Neuronal stem cell (in vitro differentiated cells): ENCODE measurements around the gene RERG. TPM values are rescaled to one million over a fixed set of nuclear protein-coding genes. Genes with fewer than 3 reads are reported as not detected.

ENCODE experiments used
- DNase-seq: peaks from one replicate; pipeline ENCODE4 v3.0.0-alpha.2; 2013; ENCODE audit warnings: low spot score
- H2AFZ ChIP-seq: one replicate; pipeline ENCODE4 v1.6.1; 2013; ENCODE audit warnings: mild to moderate bottlenecking, low read length, inconsistent platforms
- H2AK5ac ChIP-seq: 2 replicates; pipeline ENCODE4 v1.6.1; 2013; ENCODE audit warnings: low read depth, mild to moderate bottlenecking, inconsistent platforms, low read length, moderate library complexity, mixed read lengths
- H2BK120ac ChIP-seq: 2 replicates; pipeline ENCODE4 v1.6.1; 2013; ENCODE audit warnings: low read depth, mild to moderate bottlenecking, inconsistent platforms, low read length, moderate library complexity, mixed read lengths
- H2BK12ac ChIP-seq: one replicate; pipeline ENCODE4 v1.6.1; 2013; ENCODE audit warnings: low read length, inconsistent platforms
- H2BK15ac ChIP-seq: 2 replicates; pipeline ENCODE4 v1.6.1; 2013; ENCODE audit warnings: mild to moderate bottlenecking, low read length, inconsistent platforms, mixed read lengths
- H2BK5ac ChIP-seq: one replicate; pipeline ENCODE4 v1.6.1; 2013; ENCODE audit warnings: inconsistent platforms, mild to moderate bottlenecking, low read length, moderate library complexity
- H3K14ac ChIP-seq: one replicate; pipeline ENCODE4 v1.6.1; 2013; ENCODE audit warnings: low read length, inconsistent platforms
- H3K18ac ChIP-seq: 2 replicates; pipeline ENCODE4 v1.6.1; 2013; ENCODE audit warnings: low read length, inconsistent platforms
- H3K23ac ChIP-seq: 2 replicates; pipeline ENCODE4 v1.6.1; 2013; ENCODE audit warnings: low read depth, mild to moderate bottlenecking, mixed read lengths, low read length, inconsistent platforms; ENCODE audit not compliant: poor library complexity
- H3K27ac ChIP-seq: replicated peaks from 3 replicates; pipeline ENCODE4 v1.5.1; 2013; ENCODE audit warnings: low read length, inconsistent platforms
- H3K27me3 ChIP-seq, 3 experiments: 2 replicates each; pipeline ENCODE4 v1.6.1; 2013; ENCODE audit warnings: low read length in 3 of 3, mild to moderate bottlenecking in 2 of 3, inconsistent platforms in 1 of 3, low read depth in 1 of 3, mixed read lengths in 1 of 3, moderate library complexity in 1 of 3; ENCODE audit not compliant: control insufficient read depth in 3 of 3, insufficient read depth in 3 of 3
- H3K36me3 ChIP-seq, 2 donors: replicated peaks in 1 of 2; 2 replicates each; pipeline ENCODE4 v1.6.1; 2013; ENCODE audit warnings: low read length in 2 of 2; ENCODE audit not compliant: control insufficient read depth in 2 of 2, insufficient read depth in 2 of 2
- H3K4ac ChIP-seq: 2 replicates; pipeline ENCODE4 v1.6.1; 2013; ENCODE audit warnings: inconsistent platforms, mild to moderate bottlenecking, low read length, moderate library complexity
- H3K4me1 ChIP-seq, 2 donors: 1 replicate in 1 of 2; 2 replicates in 1 of 2; pipeline ENCODE4 v1.6.1; 2013; ENCODE audit warnings: low read length in 2 of 2, low read depth in 1 of 2; ENCODE audit not compliant: control insufficient read depth in 2 of 2, insufficient read depth in 1 of 2
- H3K4me2 ChIP-seq: one replicate; pipeline ENCODE4 v1.6.1; 2013; ENCODE audit warnings: mild to moderate bottlenecking, low read length, inconsistent platforms; ENCODE audit not compliant: insufficient read depth, poor library complexity, severe bottlenecking
- H3K4me3 ChIP-seq, 2 donors: 2 replicates each; pipeline ENCODE4 v1.5.1; 2013; ENCODE audit warnings: low read length in 2 of 2, mild to moderate bottlenecking in 2 of 2, inconsistent platforms in 1 of 2, moderate library complexity in 1 of 2
- H3K79me1 ChIP-seq: one replicate; pipeline ENCODE4 v1.6.1; 2013; ENCODE audit warnings: low read depth, mild to moderate bottlenecking, inconsistent platforms, low read length, moderate library complexity
- H3K9ac ChIP-seq: one replicate; pipeline ENCODE4 v1.6.1; 2013; ENCODE audit warnings: mild to moderate bottlenecking, low read depth, low read length, inconsistent platforms; ENCODE audit not compliant: poor library complexity
- H3K9me3 ChIP-seq, 2 donors: replicated peaks in 1 of 2; 2 replicates each; pipeline versions ENCODE3 to v1.6.1; 2013; ENCODE audit warnings: low read length in 2 of 2, mild to moderate bottlenecking in 2 of 2, inconsistent platforms in 1 of 2, low read depth in 1 of 2, mixed read lengths in 1 of 2, moderate library complexity in 1 of 2; ENCODE audit not compliant: control insufficient read depth in 2 of 2, insufficient read depth in 1 of 2
- H4K8ac ChIP-seq: one replicate; pipeline ENCODE4 v1.6.1; 2013; ENCODE audit warnings: low read depth, mild to moderate bottlenecking, inconsistent platforms, low read length, moderate library complexity
- H4K91ac ChIP-seq: one replicate; pipeline ENCODE4 v1.6.1; 2013; ENCODE audit warnings: low read length, low read depth, mild to moderate bottlenecking, inconsistent platforms; ENCODE audit not compliant: poor library complexity
- WGBS, 2 donors: extraction: QIAGEN DNeasy Blood & Tissue Kit; methylation state at CpG; one replicate each; pipeline ENCODE4 v1.1.7; 2013; ENCODE audit warnings: missing lambda C conversion rate in 2 of 2, mixed read lengths in 1 of 2; ENCODE audit not compliant: insufficient read length in 2 of 2, insufficient replicate concordance in 1 of 2; ENCODE audit errors: extremely low coverage in 2 of 2; 5-methylcytosine and 5-hydroxymethylcytosine counted together
- polyA plus RNA-seq, 2 experiments: library from polyadenylated mRNA; stranded (reverse); fragments of 200-250 nt; gene quantifications; one replicate each; pipeline ENCODE4 v1.2.3, GENCODE V29; 2013

RERG gene, protein sequence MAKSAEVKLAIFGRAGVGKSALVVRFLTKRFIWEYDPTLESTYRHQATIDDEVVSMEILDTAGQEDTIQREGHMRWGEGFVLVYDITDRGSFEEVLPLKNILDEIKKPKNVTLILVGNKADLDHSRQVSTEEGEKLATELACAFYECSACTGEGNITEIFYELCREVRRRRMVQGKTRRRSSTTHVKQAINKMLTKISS
- 0.03 TPM for polyA plus RNA-seq (2013, experiment 1 of 2)
- 0.10 TPM for polyA plus RNA-seq (2013, experiment 2 of 2)

DNA sequence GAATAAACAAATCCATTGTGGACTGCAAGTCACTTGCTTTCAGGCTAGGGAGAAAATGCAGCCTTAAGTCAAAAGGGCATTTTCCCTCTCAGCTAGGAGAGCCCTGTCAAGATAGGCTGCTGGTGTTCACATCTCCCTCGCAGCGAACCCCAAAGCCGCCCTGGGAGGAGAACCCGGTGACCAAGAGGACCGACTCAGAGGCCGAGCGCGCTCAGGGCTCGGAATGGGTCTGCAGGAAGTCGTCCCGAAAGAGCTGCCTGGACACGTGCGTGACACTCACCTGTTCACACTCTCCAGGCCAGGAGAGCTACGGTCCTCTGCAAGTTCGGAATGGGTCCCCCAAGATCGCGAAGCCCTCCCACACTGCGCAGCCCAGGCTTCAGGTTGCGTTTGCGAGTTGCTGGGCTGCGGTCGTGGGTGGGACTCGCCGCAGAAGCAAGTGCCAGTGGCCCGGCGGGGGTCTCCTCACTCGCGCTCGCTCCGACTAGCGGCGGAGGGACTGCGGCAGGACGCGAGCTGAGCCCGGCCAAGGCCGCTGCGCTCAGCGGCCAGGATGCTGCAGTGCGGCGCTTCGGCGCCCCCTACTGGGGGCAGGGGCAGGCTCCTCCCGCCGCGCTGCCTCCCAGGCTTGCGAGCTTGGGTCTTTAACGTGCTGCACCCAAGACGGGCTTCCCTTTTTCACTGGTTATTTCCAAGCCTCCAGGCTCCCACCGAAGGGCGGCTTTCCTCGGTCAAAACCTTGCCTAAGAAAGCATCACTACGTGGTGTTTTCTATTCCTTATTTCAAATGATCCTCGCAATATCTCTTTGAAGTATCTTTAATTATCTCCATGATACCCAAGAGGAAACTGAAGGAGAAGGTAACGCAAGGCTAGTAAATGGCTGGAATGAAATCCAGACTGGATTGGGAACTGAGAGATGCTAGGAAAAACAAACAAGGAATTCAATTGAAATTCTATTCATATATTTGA, at the start of gene RERG:
TSS of gene RERG (minus strand) at position 503 of the 971 bp plus-strand sequence. CDS start 3,928 bp downstream, outside the sequence.
- Histone ChIP-seq H4K91ac (no peak within 1 kb of the TSS), H2AFZ (peak within 1 kb of the TSS; percentile 92), H3K9me3 (no peaks in the 10 kb centered on the region), H2BK12ac (no peak within 1 kb of the TSS), H3K4me2 (peak within 1 kb of the TSS; percentile 98), H3K4me1 (peaks cover 0 to 6% of the 10 kb centered on the region in 2 donors), H2BK15ac (no peak within 1 kb of the TSS), H3K14ac (peak within 1 kb of the TSS; percentile 47), H3K79me1 (no peaks in the 10 kb centered on the region), H2AK5ac (no peak within 1 kb of the TSS), H3K9ac (peak within 1 kb of the TSS; percentile 89), H2BK5ac (no peak within 1 kb of the TSS), H3K27me3 (peaks cover 0 to 27% (median 6%) of the 10 kb centered on the region in 3 experiments), H3K18ac (peak within 1 kb of the TSS; percentile 89), H3K23ac (peak within 1 kb of the TSS; percentile 26), H3K36me3 (no peaks in the 10 kb centered on the region), H2BK120ac (no peak within 1 kb of the TSS), H3K4ac (no peak within 1 kb of the TSS), H3K27ac (no peak within 1 kb of the TSS), H3K4me3 (peak within 1 kb of the TSS; percentile 41 to 72), H4K8ac (no peak within 1 kb of the TSS)
- peak; percentile 80 for DNase-seq
- no CpG with 5 or more reads among the region's 55 CpGs for WGBS, 2 donors

DNA sequence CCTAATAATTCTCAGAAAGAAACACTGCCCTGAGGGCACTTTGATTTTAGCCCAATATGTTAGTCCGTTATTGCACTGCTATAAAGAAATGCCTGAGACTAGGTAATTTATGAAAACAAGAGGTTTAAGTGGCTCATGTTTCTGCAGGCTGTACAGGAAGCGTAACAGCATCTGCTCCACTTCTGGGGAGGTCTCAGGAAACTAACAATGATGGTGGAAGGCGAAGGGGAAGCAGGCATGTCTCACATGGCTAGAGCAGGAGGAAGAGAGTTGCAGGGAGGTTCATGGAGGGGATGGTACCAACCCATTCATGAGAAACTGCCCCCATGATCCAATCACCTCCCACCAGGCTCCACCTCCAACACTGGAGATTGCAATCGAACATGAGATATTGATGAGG, 49.4 kb upstream of the RERG start:
- no CpG with 5 or more reads among the region's 4 CpGs for WGBS, 2 donors
- no peak overlapping the region for H4K8ac ChIP-seq
- H2BK5ac ChIP-seq = no peak overlapping the region
- no peaks in the 10 kb centered on the region for H3K36me3 ChIP-seq
- no peak overlapping the region for H3K27ac ChIP-seq
- no peaks in the 10 kb centered on the region for H3K79me1 ChIP-seq
- H3K9ac ChIP-seq = no peak overlapping the region
- no peak overlapping the region for H3K14ac ChIP-seq
- no peak overlapping the region for H3K4me3 ChIP-seq
- H2BK120ac ChIP-seq = no peak overlapping the region
- no peak overlapping the region for H4K91ac ChIP-seq
- H3K4me1 ChIP-seq = no peaks in the 10 kb centered on the region
- DNase-seq = no peak
- no peak overlapping the region for H3K4ac ChIP-seq
- no peak overlapping the region for H2AK5ac ChIP-seq
- no peaks in the 10 kb centered on the region for H3K27me3 ChIP-seq
- no peak overlapping the region for H3K18ac ChIP-seq
- no peaks in the 10 kb centered on the region for H3K9me3 ChIP-seq
- H2BK15ac ChIP-seq = no peak overlapping the region
- no peak overlapping the region for H3K4me2 ChIP-seq
- H2AFZ ChIP-seq = no peak overlapping the region
- no peak overlapping the region for H2BK12ac ChIP-seq
- H3K23ac ChIP-seq = no peak overlapping the region

DNA sequence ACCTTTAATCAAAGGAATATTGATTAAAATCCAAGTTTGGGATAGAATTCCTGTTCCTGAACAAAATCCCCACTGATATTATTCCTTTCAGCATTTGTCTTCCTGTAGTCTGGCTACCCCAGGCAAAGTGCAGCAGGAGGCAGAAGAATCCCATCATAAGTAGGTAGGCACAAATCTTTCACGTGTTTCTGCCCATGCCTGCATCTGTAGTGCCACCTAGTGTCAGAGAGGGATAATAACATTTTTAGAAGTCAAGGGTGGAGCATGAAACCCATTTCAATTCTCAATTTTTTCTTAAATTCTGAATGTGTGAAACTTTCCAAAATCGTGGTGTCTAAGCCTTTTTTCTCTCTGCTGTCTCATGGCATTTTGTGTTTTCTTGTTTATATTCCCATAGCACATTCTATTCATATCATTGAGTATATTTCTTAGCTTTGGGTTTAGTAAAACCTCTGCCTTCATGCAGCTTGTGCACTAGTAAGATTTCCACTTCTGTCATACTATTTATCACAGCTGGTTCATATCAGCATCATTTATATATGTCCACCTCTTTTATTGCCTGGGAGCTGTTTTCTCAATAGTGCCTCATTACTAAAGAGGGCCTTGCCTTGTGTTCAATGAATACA, 47.8 kb upstream of the RERG start:
- H3K9me3 ChIP-seq = no peaks in the 10 kb centered on the region
- no peak overlapping the region for H2BK5ac ChIP-seq
- no peak overlapping the region for H3K23ac ChIP-seq
- H2BK15ac ChIP-seq = no peak overlapping the region
- no peak overlapping the region for H3K18ac ChIP-seq
- no peak overlapping the region for H2BK120ac ChIP-seq
- no peak overlapping the region for H2AFZ ChIP-seq
- H3K4ac ChIP-seq = no peak overlapping the region
- H3K4me3 ChIP-seq = no peak overlapping the region
- H4K91ac ChIP-seq = no peak overlapping the region
- H2AK5ac ChIP-seq = no peak overlapping the region
- no peak overlapping the region for H3K4me2 ChIP-seq
- no peaks in the 10 kb centered on the region for H3K27me3 ChIP-seq
- no peak overlapping the region for H3K9ac ChIP-seq
- DNase-seq = peak; percentile 43
- H3K14ac ChIP-seq = no peak overlapping the region
- H4K8ac ChIP-seq = no peak overlapping the region
- H3K36me3 ChIP-seq = no peaks in the 10 kb centered on the region
- no peaks in the 10 kb centered on the region for H3K4me1 ChIP-seq
- no CpG with 5 or more reads among the region's 2 CpGs for WGBS, 2 donors
- no peak overlapping the region for H2BK12ac ChIP-seq
- H3K79me1 ChIP-seq = no peaks in the 10 kb centered on the region
- H3K27ac ChIP-seq = no peak overlapping the region

DNA sequence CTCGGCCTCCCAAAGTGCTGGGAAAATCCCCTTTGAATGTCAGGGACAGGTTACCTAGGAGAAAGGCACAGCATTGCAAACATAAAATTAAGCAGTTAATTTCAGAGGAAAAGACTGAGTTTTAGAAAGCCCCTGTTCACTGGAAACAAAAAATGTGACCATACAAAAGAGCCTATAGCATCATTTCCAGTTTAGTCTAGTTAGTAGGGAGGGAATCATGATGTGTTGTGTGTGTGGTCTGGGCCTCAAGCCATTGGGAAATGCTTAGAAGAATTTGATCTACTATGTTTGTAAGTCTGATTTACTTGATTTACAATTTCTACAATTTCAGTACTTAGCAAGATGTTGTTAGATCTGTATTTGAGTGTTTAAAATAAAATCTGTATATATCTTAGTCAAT, 47.1 kb upstream of the RERG start:
- Histone ChIP-seq H3K14ac (no peak overlapping the region), H2BK15ac (no peak overlapping the region), H3K18ac (no peak overlapping the region), H3K27me3 (no peaks in the 10 kb centered on the region), H2BK5ac (no peak overlapping the region), H3K4ac (no peak overlapping the region), H3K4me3 (no peak overlapping the region), H3K4me1 (no peaks in the 10 kb centered on the region), H3K36me3 (no peaks in the 10 kb centered on the region), H3K9me3 (no peaks in the 10 kb centered on the region), H2AFZ (no peak overlapping the region), H3K79me1 (no peaks in the 10 kb centered on the region), H3K23ac (no peak overlapping the region), H3K27ac (no peak overlapping the region), H2BK120ac (no peak overlapping the region), H2BK12ac (no peak overlapping the region), H4K8ac (no peak overlapping the region), H4K91ac (no peak overlapping the region), H3K4me2 (no peak overlapping the region), H2AK5ac (no peak overlapping the region), H3K9ac (no peak overlapping the region)
- WGBS, 2 donors = no CpG with 5 or more reads among the region's 1 CpG
- no peak for DNase-seq
